ENCODE results near the gene CEND1. TPM values are rescaled to one million over a fixed set of nuclear protein-coding genes. Genes with fewer than 3 reads are reported as not detected.

Gene CEND1
- total and polyA plus RNA-seq, 7 donors, result 0.09 to 0.33 (median 0.17) TPM; not detected in 3

- Histone ChIP-seq H3K36me3 (ENCODE audit: insufficient read depth in 1 of 2, low read depth in 1 of 2) (peaks cover 0 to 6% of the 10 kb centered on the region in 2 donors), H3K27ac (peak overlapping the region; percentile 92), H3K4me1 (peaks cover 51% of the 10 kb centered on the region), H3K4me3 (peak overlapping the region; percentile 57), H3K9me3 (no peaks in the 10 kb centered on the region), H3K27me3 (ENCODE audit: insufficient read depth in 3 of 3, low read length in 2 of 3) (peaks cover 0 to 27% (median 13%) of the 10 kb centered on the region in 3 donors)
- TF ChIP-seq CTCF (IDR thresholded peaks at IDR 0.05), result no peak
- no peak for DNase-seq
- no peak for ATAC-seq
- WGBS, 3 donors, result 58 to 70% (median 59%) methylated on average over 28 to 31 of the region's 31 CpGs
- intact Hi-C loops (cut with DNase I), result no loop called here
Observed at GRCh38 chr11:831118-831864, 41.4 kb upstream of the CEND1 start.

- TF ChIP-seq CTCF (IDR thresholded peaks at IDR 0.05), result no peak
- Histone ChIP-seq H3K4me3 (peak overlapping the region; percentile 57), H3K36me3 (ENCODE audit: insufficient read depth in 1 of 2, low read depth in 1 of 2) (peaks cover 0 to 2% of the 10 kb centered on the region in 2 donors), H3K4me1 (peaks cover 47% of the 10 kb centered on the region), H3K27me3 (ENCODE audit: insufficient read depth in 3 of 3, low read length in 2 of 3) (peaks cover 0 to 33% (median 13%) of the 10 kb centered on the region in 3 donors), H3K9me3 (no peaks in the 10 kb centered on the region), H3K27ac (peak overlapping the region; percentile 5)
- ATAC-seq (peak in 2 of 4 donors; percentile 13 to 31), DNase-seq (peak; percentile 79 to 83)
- 21 to 27% (median 24%) methylated on average over 46 to 78 of the region's 78 CpGs for WGBS, 3 donors
- intact Hi-C loops (cut with DNase I), result no loop called here
Observed at GRCh38 chr11:830295-831117, 40.6 kb upstream of the CEND1 start.

GRCh38 chr11:829847-830294 is 40.0 kb upstream of the CEND1 start:
- Histone ChIP-seq H3K9me3 (no peaks in the 10 kb centered on the region), H3K4me1 (peaks cover 41% of the 10 kb centered on the region), H3K27ac (peak overlapping the region; percentile 5), H3K4me3 (peak overlapping the region; percentile 57), H3K36me3 (ENCODE audit: insufficient read depth in 1 of 2, low read depth in 1 of 2) (peaks cover 0 to 8% of the 10 kb centered on the region in 2 donors), H3K27me3 (ENCODE audit: insufficient read depth in 3 of 3, low read length in 2 of 3) (peaks cover 0 to 37% (median 13%) of the 10 kb centered on the region in 3 donors)
- TF ChIP-seq CTCF (IDR thresholded peaks at IDR 0.05), result no peak
- intact Hi-C loops (cut with DNase I), result no loop called here
- ATAC-seq (no peak), DNase-seq (no peak)
- 25 to 32% (median 31%) methylated on average over 28 to 39 of the region's 39 CpGs for WGBS, 3 donors

- Histone ChIP-seq H3K4me3 (peak overlapping the region; percentile 57), H3K27ac (peak overlapping the region; percentile 37), H3K36me3 (ENCODE audit: insufficient read depth in 1 of 2, low read depth in 1 of 2) (peaks cover 0 to 14% of the 10 kb centered on the region in 2 donors), H3K27me3 (ENCODE audit: insufficient read depth in 3 of 3, low read length in 2 of 3) (peaks cover 0 to 37% (median 13%) of the 10 kb centered on the region in 3 donors), H3K9me3 (no peaks in the 10 kb centered on the region), H3K4me1 (peaks cover 36% of the 10 kb centered on the region)
- 27 to 33% (median 32%) methylated on average over 39 to 40 of the region's 40 CpGs for WGBS, 3 donors
- peak in 1 of 2 donors; percentile 75 for DNase-seq
- ATAC-seq, result no peak
- intact Hi-C loops (cut with DNase I), result no loop called here
- TF ChIP-seq CTCF (IDR thresholded peaks at IDR 0.05), result no peak
Observed at GRCh38 chr11:829176-829846, 39.4 kb upstream of the CEND1 start.
